ENCODE data around the gene TSSC4.
A peak's percentile ranks its signal among the peaks of the same experiment; 100 is the strongest.
"Not testable (repeated sequence)": the region's sequence is repeated elsewhere in the genome, so short reads cannot be mapped to it uniquely, and the experiment has no call there.

The TSSC4 gene

DNA sequence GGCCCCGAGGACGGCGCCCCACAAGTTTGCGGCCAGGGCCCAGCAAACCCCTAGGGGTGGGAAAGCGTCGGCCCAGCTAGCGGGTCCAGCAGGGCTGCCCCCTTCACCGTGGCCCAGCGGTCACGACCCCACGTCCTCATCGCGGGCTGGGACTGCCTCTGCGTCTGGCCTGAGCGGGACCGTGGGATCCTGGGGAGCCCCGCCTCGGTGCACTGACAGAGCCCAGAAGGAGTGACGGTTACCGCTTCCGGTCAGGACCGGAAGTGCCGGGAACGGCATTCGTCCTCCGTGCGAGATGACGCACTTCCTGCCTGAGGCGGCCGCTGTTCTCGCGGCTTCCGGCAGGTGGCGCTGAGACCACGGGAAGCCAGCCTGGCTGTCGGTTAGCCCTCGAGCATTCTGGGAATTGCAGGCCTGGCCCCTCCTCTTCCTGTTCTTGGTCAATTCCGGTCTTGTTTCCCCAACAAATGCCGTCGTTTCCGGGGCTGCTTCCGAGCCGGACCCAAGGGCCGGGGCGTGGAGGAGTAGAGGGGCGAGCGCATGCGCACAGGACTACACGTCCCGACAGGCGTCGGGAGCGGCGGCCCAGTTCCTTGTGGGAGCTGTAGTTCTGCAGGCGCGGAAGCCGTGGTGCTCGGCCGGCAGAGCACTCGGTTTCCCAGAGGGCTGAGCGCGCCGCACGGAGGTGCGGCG is at the start of gene TSSC4:
Gene TSSC4 (plus strand): TSS at position 682 of the 693 bp plus-strand sequence. CDS start 1,884 bp downstream, outside the sequence.
- DNase-seq, result peak; percentile 96

DNA sequence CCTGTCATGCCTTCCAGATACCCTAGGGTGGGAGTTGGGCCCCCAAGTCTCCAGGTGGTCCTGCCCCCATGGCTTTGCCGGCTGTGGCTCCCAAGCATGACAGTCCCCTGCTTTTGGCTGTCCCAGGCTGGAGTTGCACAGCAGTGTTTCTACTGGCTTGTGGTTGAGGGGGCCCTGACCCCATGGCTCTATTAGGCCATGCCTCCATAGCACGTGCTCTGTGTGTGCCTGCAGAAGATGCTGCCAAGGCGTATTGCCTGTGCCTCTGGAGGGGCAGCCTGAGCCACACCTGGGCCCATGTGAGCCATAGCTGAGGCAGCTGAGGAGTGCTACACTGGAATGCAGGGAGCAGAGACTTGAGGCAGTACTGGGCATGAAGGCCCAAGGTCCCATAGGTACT is 48.8 kb upstream of the TSSC4 start:
- DNase-seq, result no peak

DNA sequence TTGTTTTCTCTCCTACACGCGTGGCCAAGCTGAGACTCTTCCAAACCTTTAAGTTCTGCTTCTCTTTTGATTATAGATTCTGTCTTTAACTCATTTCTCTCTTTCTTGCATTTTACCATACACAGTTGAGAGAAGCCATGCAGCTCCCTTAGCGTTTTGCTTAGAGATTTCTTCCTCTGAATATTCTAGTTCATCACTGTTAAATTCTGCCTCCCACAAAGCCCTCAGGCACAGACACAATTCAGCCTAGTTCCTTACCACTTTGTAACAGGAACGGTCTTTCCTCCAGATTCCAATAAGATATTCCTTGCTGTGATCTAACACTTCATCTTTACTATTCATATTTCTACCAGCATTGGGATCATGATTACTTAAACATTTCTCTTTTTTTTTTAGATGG is 48.1 kb upstream of the TSSC4 start:
- DNase-seq, result no peak

DNA sequence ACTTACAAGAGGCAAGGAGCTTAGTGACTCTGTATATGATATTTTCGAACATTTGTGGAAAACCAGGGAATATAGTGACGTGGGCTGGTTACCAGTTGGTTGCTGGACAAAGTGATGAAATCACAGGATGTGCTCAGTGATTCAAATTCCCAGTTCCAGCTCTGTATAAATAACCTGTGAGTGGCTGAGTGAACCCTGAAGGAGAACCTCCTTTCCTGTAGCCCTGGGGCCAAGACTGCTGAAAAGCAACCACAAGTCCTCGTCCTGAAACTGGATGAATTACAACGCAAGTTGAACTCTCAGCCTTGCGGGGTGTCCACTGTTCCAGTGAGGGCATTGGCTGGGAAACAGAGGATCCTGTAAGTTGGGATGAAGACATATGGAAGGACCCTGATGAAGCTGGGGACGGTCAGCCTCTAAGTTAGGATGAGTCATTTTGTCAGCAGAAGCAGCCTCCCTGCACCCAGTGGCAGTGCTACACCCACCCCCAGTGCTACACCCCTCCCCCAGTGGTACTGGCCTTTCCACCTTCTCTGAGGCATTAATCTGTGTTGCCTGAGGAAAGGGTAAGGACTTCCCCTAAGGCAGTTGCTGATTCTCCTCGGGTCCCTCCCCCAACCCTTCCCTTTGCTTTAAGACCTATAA is 45.4 kb upstream of the TSSC4 start:
- DNase-seq, result no peak

DNA sequence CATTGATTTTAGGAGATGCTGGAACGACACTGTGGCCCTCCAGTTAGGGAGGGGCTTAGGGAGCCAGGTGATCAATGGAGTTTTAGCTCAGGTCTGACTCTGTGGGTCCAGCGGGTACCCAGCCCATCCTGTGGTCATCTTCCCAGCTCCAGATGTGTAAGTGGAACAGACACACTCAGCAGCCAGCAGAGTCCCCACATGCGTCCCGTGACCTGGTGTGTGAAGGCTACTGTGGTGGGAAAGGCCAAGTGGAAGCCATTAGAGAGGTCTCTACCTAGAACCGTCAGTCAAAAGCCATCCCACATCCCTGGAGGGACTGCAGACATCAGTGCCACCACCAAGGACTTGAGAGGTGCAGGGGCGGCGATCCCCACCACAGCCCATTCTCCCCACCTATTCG is 43.3 kb upstream of the TSSC4 start:
- no peak for DNase-seq

DNA sequence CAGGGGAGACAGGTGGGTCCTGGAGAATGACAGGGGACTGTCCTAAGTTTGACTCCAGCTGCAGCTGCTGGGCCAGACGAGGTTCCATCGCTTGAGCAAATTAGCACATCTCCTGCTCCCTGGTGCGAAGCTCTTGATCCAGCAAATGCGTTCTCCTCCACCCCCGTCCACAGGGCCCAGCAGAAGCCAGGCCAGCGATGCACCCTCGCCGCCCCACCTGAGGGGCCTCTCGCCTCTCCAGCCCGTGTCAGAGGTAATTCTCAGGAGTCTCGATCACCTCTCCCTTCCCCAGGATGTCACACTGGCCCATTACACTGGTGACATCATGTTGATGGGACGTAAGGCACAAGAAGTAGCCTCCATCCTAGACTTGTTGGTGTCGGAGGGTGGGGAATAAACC is 42.9 kb upstream of the TSSC4 start:
- DNase-seq, result not testable (repeated sequence)

DNA sequence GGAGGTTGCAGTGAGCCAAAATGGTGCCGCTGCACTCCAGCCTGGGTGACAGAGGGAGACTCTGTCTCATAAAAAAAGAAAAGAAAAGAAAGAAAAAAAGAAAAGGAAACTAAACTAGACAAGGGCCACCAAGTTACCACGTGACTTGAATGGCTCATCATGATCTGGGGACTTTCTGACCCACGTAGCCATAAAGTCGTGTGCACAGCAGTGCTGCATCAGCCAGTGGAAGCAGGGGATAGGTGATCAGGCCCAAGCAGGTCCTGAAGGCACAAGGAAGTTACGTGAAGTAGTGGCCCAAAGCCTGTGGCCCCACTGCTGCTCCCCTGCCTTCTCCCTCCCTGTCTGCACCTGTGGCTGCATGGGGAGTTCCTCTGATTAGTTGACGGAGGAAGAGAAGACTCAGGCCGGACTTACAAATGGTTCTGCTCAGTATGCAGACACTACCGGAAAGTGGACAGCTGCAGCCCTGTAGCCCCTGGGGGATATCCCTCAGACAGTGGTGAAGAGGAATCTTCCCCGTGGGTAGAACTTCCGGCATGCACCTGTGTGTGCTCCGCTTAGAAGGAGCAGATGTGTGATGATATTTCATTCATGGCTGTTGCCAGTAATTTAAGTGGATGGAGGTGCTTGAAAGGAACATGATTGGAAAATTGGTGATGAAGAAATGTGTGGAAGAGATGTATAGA is 41.7 kb upstream of the TSSC4 start:
- no peak for DNase-seq

DNA sequence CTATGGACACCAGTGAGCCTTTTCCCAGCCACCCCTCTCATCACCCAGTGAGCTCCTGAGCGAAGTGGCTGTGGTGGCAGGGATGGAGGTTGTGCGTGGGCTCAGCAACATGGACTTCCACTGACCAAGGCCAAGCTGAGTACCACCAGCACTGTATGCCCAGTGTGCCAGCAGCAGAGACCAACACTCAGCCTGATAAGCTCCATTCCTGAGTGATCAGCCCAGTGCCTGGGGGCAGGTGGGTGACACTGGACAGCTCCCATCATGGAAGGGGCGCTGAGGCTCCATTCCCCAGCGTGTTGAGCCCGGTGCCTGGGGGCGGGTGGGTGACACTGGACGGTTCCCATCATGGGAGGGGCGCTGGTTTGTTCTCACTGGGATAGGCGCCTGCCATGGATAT is 41.0 kb upstream of the TSSC4 start:
- no peak for DNase-seq

DNA sequence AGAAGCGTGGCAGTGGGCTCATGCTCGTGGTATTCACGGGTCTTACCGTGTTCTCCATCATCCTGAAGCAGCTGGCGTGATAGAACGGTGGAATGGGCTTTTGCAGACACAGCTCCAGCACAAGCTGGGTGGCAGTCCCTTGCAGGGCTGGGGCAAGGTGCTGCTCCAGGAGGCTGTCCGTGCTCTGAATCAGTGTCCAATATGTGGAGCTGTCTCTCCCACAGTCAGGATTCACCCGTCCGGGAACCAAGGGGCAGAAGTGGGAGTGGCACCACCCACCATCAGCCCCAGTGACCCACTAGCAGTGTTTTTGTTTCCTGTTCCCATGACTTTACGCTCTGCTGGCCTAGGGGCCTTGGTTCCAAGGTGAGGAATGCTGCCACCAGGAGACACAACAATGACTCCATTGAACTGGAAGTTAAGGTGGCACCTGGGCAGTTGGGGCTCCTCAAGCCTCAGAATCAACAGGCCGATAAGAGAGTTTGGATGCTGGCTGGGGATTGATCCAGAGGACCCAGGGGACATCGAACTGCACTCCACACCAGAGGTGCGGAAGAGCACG is 40.4 kb upstream of the TSSC4 start:
- no peak for DNase-seq

DNA sequence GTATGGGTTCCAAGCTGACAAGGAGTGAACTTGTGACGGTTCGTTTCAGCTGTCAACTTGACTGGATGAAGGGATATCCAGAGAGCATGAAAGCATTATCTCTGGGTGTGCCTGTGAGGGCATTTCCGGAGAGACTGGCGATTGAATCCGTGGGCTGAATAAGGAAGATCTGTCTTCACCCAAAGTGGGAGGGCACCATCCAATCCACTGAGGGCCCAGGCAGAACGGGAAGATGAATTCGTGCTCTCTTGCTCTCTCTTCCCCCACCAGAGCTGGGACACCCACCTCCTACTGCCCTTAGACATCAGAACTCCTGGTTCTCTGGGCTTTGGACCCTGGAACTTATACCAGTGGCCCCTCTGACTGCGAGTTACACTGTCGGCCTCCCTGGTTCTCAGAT is 39.0 kb upstream of the TSSC4 start:
- DNase-seq, result no peak

DNA sequence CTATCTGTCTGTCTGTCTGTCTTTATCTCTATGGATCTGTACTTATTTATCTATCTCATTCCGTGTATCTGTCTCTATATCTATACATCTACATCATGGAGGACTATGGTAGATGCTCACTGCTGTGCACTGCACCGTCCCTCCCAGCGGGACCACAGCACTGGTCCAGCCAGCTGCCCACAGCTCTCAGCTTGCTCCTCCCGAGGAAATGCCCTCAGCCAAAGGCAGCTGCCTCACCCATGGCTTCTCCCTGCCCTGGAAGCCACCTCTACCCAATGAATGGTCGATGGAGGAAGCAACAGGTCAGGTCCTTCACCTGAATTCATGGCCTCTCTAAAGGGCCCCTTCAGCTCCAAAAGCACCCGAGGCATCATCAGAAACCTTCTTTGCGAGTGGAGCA is 38.1 kb upstream of the TSSC4 start:
- no peak for DNase-seq

DNA sequence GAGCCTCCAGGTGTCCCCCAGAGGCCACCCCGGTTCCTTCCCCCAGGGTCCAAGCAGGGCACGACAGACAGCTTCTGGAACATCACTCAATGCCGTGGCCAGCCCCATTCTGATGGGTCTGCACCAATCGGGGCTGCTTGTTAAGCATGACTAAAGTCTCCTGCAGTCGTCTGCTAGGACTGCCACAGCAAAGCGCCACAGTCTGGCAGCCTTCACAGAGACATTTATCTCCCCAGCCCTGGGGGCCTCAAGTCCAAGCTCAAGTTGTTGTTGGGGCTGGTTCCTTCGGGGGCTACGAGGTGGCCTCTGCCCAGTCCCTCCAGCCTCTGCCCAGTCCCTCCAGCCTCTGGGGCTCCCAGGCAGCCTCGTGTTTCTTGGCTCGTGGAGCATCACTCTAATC is 37.4 kb upstream of the TSSC4 start:
- no peak for DNase-seq

DNA sequence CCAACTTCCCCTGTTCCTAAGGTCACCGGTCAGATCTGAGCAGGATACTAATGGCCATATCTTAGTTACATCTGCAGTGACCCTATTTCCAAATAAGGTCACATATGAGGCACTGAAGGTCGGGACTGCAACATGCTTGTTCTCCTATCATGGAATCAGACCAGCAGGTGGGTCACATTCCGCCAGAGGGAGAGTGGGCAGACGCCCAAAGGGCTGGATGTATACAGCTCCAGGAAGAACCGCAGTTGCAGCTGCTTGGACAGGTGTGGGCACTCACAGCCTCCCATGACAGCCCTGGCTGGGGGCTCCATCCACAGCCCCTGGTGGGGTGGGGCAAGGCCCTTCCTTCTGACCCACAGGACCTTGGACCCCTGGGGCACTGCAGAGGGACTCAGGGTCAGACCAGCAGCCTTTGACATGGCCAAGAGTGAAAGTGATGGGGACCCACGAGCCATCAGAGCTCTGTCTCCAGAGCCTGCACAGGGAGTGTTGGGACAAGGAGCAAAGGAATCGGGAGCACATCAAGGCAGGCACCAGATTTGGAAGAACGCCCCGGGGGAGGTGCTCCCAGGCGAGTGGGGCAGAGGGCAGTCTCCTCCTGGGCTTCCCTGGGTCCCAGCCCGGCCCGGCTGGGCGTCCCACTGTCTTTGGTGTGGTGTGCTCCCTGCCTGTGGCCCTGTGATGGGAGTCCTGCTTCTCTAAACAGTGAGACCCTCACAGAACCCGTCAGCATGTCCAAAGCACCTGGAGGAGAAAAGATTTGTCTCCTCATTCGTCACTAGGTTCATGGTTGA is 36.8 kb upstream of the TSSC4 start:
- no peak for DNase-seq

DNA sequence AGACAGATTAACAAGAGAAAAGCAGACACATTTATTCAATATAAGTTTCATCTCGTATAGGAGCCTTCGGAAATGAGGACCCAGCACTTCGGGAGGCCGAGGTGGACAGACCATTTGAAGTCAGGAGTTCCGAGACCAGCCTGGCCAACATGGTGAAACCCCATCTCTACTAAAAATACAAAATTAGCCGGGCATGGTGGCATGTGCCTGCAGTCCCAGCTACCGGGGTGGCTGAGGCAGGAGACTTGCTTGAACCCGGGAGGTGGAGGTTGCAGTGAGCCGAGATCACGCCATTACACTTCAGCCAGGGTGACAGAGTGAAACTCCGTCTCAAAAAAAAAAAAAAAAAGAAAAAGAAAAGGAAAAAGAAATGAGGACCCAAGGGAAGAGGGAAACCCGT is 36.2 kb upstream of the TSSC4 start:
- not testable (repeated sequence) for DNase-seq

DNA sequence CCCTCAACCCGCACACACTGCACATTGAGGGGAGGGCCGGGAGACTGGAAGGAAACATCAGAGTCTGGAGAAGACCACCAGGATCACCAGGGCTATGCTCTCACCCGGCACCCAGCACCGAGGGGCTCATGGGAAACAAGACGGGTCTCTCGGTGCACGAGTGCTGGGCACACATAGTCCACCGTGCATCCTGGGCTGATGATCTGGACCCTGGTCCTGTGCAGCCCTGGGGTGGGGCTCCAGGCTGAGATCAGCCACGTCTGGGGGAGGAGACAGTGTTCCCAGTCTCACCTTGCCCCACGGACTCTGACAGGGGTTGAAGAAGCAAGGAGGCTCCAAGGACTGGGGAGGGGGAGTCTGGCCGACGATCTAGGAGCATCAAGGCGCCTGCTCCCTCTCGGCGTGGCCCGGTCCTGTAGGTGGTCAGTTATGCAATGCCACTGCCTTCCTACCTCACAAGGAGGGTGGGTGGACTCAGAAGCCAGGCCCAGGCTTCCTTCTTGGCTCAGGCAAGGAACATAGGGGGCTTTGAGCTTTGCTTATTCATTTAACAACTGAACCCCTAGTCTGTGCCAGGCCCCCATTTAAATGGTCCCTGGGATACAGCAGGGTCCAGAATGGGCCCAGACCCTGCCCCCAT is 34.9 kb upstream of the TSSC4 start:
- no peak for DNase-seq

DNA sequence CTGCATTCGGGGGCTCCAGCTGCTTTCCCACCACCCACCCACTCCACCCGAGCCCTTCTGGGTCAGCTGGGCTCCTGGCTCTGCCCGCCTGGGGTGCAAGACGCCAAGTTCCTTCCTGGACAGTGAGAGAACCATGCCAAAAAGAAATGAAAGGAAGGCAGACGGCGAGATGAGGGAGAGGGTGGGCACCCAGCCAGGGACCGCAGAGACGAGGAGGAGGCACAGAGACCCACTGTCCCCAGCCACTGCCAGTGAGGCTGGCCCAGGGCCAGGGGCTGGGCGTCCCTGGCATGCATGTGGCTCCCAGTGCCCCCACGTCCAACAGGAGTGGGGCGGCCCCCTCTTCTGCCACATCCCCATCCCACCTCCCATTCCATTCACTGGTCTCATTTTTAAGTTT is 34.3 kb upstream of the TSSC4 start:
- no peak for DNase-seq

DNA sequence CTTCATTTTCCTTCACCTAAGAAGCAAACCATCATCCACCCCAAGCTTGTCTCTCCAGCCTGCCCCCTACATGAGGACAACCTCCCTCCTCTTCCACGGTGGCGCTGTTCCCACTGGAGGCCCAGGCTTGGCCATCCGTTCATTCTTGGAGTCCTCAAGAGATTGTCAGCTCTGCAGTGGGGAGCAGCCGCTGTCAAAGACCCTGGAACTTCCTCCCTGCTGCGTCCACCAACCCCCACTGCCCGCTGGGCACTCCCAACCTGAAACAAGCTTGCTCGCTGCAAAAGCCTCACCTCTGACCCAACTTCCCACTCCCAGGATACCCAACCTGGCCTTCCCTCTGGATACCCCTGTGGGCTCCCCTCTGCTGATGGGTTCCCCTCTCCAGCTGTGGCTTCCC is 33.8 kb upstream of the TSSC4 start:
- no peak for DNase-seq

DNA sequence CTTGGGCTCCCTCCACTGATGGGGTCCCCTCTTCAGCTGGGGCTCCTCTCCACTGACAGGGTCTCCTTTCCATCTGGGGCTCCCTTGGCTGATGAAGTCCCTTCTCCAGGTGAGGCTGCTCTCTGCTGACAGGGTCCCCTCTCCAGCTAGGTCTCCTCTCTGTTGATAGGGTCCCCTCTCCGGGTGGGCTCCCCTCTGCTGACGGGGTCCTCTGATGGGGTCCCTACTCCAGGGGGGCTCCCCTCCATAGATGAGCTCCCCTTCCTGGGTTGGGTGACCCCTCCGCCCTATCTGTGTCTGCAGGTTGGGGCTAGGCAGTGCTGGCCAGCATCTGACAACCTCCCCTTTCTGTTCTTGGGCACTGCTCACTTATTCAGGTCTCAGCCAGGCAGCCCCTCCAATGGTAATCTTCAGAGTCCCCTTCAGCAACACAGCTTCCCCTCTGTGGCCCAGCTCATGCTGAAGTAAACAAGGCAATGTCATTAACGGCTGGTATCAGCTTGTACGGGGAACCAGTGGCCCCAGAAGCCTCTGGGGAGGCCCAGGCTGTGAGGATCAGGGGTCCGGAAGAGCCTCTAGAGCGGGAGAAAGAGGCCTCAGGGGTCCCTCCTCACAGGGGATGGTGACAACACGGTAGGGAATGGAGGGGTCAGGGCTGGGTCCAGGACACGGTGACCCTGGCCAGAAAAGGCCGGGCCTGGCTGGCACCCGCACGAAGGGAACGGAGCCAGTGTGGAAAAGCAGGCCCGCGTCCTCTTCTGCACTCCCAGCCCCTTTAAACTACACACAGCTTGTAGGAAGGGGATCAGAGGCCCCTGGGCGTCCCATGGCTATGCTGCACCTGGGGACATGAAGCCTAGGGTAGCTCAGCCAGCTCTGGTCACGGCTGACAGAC is 33.0 kb upstream of the TSSC4 start:
- DNase-seq, result no peak

DNA sequence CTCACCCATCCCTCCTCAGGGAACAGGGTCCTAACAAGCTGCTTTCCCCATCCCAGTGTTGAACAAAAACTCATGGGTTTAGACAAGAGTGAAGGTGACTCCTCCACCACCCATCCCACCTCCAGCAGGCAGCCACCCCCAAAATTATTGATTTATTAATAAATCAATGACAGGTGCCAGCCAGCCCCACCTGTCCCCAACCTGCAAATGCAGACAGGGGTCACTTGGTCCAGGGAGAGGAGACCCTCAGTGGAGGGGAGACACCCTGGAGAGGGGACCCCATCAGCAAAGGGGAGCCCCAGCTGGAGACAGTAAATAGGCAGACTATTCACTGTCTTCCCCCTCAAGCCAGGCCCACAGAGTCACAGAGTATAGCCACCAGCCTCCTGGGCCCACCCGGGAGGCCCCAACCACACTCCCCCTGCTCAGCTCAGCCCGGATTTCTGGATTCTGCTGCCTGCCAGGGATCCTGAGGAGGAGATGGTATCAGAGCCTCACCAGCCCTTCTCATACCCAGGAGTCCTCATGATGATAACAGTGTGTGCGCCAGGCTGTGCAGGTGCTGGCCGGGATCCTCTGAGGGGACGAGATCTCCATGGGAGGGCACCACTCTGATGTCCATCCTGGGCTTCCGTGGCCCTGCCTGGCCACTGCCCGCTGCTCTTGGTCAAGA is 32.2 kb upstream of the TSSC4 start:
- no peak for DNase-seq

DNA sequence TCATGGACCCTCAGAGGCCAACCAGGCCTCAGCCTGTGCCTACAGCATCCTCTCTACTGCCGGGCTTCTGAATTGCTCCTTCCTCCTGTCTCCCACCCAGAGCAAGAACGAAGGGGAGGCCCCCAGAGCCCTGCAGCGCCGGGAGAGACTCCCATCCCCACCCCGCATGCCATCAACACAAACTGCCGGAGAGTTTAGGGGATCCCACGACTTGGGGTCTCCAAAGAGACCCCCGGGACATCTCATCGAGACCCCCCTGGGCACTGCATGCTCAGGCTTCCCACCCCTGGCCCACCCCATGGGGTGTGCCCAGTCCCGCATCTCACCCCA is 31.7 kb upstream of the TSSC4 start:
- DNase-seq, result no peak

DNA sequence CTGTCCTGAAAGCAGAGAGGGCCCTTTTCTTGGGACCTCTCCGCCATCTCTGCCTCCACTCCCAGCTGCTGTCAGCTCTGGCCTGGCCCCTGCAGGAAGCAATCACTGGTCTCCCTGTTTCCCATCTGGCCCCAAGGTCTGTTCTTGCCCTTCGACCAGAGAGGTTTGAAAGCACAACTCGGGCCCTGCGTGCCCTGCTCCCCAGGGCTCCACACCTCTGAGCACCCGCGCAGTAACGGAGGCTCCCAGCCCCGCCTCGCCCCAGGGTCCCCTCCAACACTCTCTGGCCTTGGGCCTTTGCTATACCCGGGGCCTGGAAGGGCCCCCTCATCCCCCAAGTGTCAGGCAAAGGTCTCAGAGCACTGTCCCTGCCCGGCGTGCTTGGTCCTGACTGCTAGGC is 31.2 kb upstream of the TSSC4 start:
- DNase-seq, result no peak
